GM18511 (cell line): ENCODE data around the gene MASP1.
A peak's percentile ranks its signal among the peaks of the same experiment; 100 is the strongest.

ENCODE experiments used
- ATAC-seq: cut with Tn5 transposase; IDR thresholded peaks from one replicate; pipeline ENCODE4 v1.9.1; 2021; ENCODE audit warnings: mild to moderate bottlenecking, moderate library complexity; ENCODE audit not compliant: unreplicated experiment

Gene MASP1

GRCh38 chr3:187196573-187197334 is 94.8 kb downstream of the MASP1 start:
- no peak for ATAC-seq

GRCh38 chr3:187193181-187193580 is 98.4 kb downstream of the MASP1 start:
- no peak for ATAC-seq

- no peak for ATAC-seq
Observed at GRCh38 chr3:187191271-187191670, 100.3 kb downstream of the MASP1 start.

- peak; percentile 62 for ATAC-seq
Observed at GRCh38 chr3:187188931-187189330, 102.6 kb downstream of the MASP1 start.

- peak; percentile 63 for ATAC-seq
Observed at GRCh38 chr3:187186801-187187421, 104.6 kb downstream of the MASP1 start.

- peak; percentile 32 for ATAC-seq
Observed at GRCh38 chr3:187186375-187186774, 105.2 kb downstream of the MASP1 start.

- ATAC-seq, result no peak
Observed at GRCh38 chr3:187185759-187186158, 105.8 kb downstream of the MASP1 start.
